ENCODE results near the gene TREH. TPM values are rescaled to one million over a fixed set of nuclear protein-coding genes. Genes with fewer than 3 reads are reported as not detected.

TREH gene
- total and polyA plus RNA-seq, 2 of the 8 experiments (the other 6 are each of a cell fraction or from before 2014, with no cell fraction given), result 0.03 TPM; not detected in 1

- Histone ChIP-seq H3K4me1 (replicated peaks in 1 of 4; ENCODE audit: control insufficient read depth in 3 of 4, insufficient read depth in 4 of 4, low read length in 3 of 4) (peaks cover 0 to 4% (median 2%) of the 10 kb centered on the region in 4 experiments; a peak in 3 of 7 replicates), H3K4ac (replicated peaks; ENCODE audit: insufficient read length, low read depth, low read length) (no peak overlapping the region), H2BK120ac (replicated peaks; ENCODE audit: low read depth, low read length) (no peak overlapping the region), H3K27me3 (replicated peaks in 1 of 4; ENCODE audit: control insufficient read depth in 3 of 4, extremely low read depth in 1 of 4, insufficient read depth in 3 of 4, low read length in 3 of 4) (no peaks in the 10 kb centered on the region), H4K8ac (ENCODE audit: extremely low read depth, insufficient read depth, low read length) (no peak overlapping the region), H2BK12ac (ENCODE audit: low read depth, low read length) (no peak overlapping the region), H3K23ac (ENCODE audit: insufficient read length) (no peak overlapping the region), H2AFZ (ENCODE audit: low read length) (no peak overlapping the region), H3K36me3 (ENCODE audit: control insufficient read depth in 2 of 4, insufficient read depth in 4 of 4, low read length in 3 of 4) (peaks cover 12 to 41% (median 29%) of the 10 kb centered on the region in 4 experiments), H3K18ac (ENCODE audit: extremely low read depth, low read length) (no peak overlapping the region), H2AK5ac (ENCODE audit: low read depth, low read length) (no peak overlapping the region), H3K27ac (ENCODE audit: low read depth, low read length) (no peak overlapping the region), H3K79me1 (ENCODE audit: low read depth, low read length) (peaks cover 11% of the 10 kb centered on the region), H3K14ac (ENCODE audit: insufficient read length) (no peak overlapping the region), H2BK5ac (ENCODE audit: low read depth, low read length) (no peak overlapping the region), H3K4me3 (ENCODE audit: extremely low read depth in 1 of 4, insufficient read depth in 2 of 4, low read depth in 3 of 4, low read length in 4 of 4) (no peak overlapping the region), H3K4me2 (ENCODE audit: insufficient read depth in 1 of 2, low read depth in 2 of 2, low read length in 2 of 2) (no peak overlapping the region), H3K9me3 (ENCODE audit: insufficient read depth in 2 of 2, low read depth in 1 of 2, low read length in 1 of 2) (no peaks in the 10 kb centered on the region), H2BK20ac (ENCODE audit: low read length) (no peak overlapping the region), H3K56ac (replicated peaks; ENCODE audit: insufficient read length, low read depth, low read length) (no peak overlapping the region), H4K5ac (ENCODE audit: insufficient read length, low read depth, low read length) (no peak overlapping the region), H3K79me2 (ENCODE audit: control insufficient read depth in 1 of 2, insufficient read depth in 2 of 2, low read length in 2 of 2) (peaks cover 4 to 11% of the 10 kb centered on the region in 2 experiments; a peak in 1 of 4 replicates), H2BK15ac (ENCODE audit: low read length) (no peak overlapping the region), H4K91ac (replicated peaks; ENCODE audit: insufficient read length, low read length) (no peak overlapping the region), H4K20me1 (replicated peaks in 1 of 2; ENCODE audit: control insufficient read depth in 1 of 2, insufficient read depth in 2 of 2, low read length in 2 of 2) (peaks cover 0 to 17% of the 10 kb centered on the region in 2 experiments), H3K23me2 (ENCODE audit: low read depth, low read length) (0 out of 2 replicates have a peak, but pooled peaks cover 3% of the 10 kb centered on the region), H3K9ac (replicated peaks in 1 of 4; ENCODE audit: extremely low read depth in 1 of 4, low read depth in 3 of 4, low read length in 3 of 4) (no peak overlapping the region)
- 93% methylated on average over 20 of the region's 20 CpGs; no CpG with 5 or more reads in 1 of the 2 experiments for WGBS, 2 experiments (ENCODE audit: extremely low coverage in 1 of 2, insufficient coverage in 1 of 2, insufficient read length in 1 of 2, insufficient replicate concordance in 2 of 2, low coverage in 1 of 2, low lambda C conversion rate in 2 of 2, missing lambda C conversion rate in 1 of 2)
- no peak for TF ChIP-seq SP1 (IDR thresholded peaks at IDR 0.05; ENCODE audit: low read depth, low read length)
- FAIRE-seq (no peak), DNase-seq (ENCODE audit: low read depth in 1 of 2, low spot score in 2 of 2) (no peak)
- ChIA-PET CTCF (ENCODE audit: partially characterized antibody) (interaction anchor here (0.9 to 10.4 kb wide), 6 partner anchors 8 to 34 kb away, joined by 3 to 155 read pairs (median 12); partner anchors contain the start of gene PHLDB1), POLR2A (ENCODE audit: partially characterized antibody) (interaction anchor here (0.6 to 28.7 kb wide), 5 partner anchors 8 to 164 kb away, joined by 3 to 574 read pairs (median 3); partner anchors contain the start of gene PHLDB1)
These were observed 51.4 kb downstream of the TREH start for GRCh38 chr11:118628031-118628430.
